Measurements from ENCODE around the gene PTRHD1. TPM values are rescaled to one million over a fixed set of nuclear protein-coding genes. Genes with fewer than 3 reads are reported as not detected.
"Not testable (repeated sequence)": the region's sequence is repeated elsewhere in the genome, so short reads cannot be mapped to it uniquely, and the experiment has no call there.

PTRHD1 gene
- 24.9 and 31.3 TPM in 2 replicates for total RNA-seq (2014; rRNA removed; shearing (Covaris generic))

GRCh38 chr2:24792874-24793760, at the start of gene PTRHD1, which contains the start of gene CENPO:
TSS of gene PTRHD1 (minus strand) at chr2:24793391. CDS start at chr2:24793377, 14 bp downstream.
TSS of gene CENPO (plus strand) at chr2:24793425. CDS start at chr2:24793920, 495 bp downstream.
- peak; percentile 88 for DNase-seq (ENCODE audit: low spot score)

DNA sequence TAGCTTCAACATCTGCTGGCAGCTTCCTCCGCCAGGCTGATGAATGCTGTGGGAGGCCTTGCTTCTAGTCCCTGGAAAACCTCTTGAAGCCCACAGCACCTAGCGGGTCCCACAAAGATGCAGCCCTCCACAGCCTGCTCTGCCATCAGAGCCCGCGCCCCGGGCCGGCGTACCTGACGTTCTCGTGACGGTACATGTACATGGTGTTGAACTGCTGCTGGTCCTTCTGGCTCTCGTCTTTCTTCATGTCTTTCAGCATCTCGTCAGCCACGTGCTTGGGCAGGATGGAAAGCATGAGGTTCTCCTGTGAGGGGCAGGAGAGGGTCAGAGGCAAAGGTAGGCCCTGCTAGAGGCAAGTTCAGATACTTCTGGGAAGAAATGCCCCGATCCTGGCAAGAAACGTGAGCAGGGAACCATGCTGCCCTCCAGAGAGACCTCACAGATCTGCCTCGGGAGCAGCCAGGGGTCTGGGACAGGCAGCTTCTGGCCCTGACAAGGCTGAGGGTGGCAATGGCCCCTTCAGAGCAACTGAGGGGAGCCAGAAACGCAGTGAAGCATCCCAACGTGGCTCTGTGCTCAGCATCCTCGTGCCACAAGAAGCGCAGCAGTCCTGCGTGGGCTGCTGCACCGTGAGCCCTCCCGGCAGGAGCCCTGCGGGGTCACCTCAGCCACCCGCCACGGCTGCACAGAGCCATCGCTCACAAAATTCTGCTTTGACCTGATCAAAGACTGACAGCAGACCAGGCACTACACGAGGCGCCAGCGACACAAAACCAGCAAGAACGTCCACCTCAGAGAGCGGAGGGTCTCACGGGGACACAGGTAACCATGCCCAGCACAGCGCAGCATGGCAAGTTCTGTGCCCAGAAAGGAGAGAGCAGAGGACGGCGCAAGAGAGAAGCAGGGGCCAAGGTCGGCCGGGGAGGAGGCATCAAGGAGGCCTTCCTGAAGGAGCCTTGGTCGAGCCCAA, 49.2 kb upstream of the PTRHD1 start:
- DNase-seq (ENCODE audit: low spot score) = no peak

DNA sequence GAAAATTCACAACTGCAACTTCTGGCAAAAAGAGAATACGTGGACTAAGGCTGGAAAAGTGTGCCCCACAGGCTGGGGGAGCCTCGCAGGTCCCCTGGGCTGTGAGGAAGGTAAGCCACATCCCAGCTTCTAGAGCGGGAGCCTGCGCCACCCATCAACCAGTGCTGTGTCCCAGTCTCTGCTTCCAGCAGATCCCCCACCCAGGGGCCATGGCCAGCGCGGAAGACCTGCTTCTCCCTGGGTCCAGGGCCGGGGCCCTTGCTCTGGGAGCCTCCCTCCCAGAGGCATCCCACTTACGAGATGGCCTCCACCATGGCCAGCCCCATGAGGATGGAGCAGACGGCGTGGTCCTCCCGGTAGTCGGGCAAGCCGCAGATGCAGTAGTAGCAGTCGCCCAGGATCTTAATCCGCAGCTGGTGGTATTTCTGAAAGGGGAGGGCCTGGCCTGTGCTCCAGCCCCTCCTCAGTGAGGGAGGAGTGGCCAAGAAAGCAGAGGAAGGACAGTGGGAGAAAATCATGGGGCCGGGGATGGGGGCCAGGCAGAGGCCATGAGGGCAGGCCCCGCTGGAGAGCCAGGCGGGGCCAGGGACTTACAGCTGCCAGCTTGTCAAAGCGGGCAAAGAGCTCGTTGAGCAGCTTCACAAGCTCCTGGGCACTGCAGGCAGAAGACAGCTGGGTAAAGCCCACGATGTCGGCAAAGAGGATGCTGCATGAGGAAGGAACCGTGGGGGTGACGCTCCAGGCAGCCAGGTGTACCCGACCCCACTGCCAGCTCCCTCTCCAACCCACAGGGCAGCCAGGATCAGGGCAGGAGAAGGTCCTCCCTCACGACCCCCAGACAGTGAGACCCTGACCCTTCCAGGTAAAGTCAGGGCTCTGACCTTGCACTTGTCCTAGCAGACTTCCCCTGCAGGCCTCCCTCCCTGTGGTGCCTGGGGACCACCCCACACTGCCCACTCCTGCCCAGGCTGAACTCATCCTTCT, 48.1 kb upstream of the PTRHD1 start:
- DNase-seq (ENCODE audit: low spot score) = no peak

GRCh38 chr2:24840164-24840869, 47.1 kb upstream of the PTRHD1 start:
- DNase-seq (ENCODE audit: low spot score) = no peak

GRCh38 chr2:24839729-24840128, 46.5 kb upstream of the PTRHD1 start:
- no peak for DNase-seq (ENCODE audit: low spot score)

DNA sequence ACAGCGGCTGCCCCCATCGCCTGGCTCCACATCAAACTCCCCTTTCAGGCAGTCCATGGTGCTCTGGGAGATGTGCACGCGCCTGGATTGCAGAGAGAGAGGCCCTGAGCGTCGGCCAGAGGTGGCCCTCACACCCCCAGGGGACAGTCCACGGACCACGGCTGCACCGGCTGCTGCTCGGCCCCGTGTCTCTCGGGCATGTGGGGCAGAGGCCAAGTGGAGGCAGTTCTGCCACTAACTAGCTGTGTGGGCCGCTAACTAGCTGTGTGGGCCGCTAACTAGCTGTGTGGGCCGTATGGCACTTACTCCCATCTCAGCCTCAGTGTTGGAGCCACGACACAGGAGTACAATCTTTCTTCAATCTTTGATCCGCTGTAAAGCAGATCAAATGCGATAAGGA, 45.4 kb upstream of the PTRHD1 start:
- no peak for DNase-seq (ENCODE audit: low spot score)

GRCh38 chr2:24837996-24838513, 44.9 kb upstream of the PTRHD1 start:
- DNase-seq (ENCODE audit: low spot score) = no peak

DNA sequence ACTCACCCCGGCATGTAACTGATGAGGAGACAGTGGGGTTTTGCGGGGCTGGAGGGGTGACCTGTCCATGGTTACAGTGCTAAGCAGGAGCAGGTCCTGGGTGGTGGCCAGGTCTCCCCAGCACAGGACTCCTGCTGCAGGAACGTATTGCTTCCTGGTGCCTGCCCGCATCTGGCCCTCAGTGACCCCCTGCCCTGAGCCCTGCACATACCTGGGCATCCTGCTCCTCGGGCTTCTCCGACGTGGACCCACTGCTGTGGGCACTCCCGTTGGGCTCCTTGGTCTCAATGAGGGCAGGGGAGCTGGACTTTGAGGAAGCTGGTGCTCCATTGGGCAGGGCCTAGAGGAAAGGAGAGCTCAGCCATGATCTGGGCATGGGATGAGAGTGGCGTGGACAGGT, 43.5 kb upstream of the PTRHD1 start:
- no peak for DNase-seq (ENCODE audit: low spot score)

DNA sequence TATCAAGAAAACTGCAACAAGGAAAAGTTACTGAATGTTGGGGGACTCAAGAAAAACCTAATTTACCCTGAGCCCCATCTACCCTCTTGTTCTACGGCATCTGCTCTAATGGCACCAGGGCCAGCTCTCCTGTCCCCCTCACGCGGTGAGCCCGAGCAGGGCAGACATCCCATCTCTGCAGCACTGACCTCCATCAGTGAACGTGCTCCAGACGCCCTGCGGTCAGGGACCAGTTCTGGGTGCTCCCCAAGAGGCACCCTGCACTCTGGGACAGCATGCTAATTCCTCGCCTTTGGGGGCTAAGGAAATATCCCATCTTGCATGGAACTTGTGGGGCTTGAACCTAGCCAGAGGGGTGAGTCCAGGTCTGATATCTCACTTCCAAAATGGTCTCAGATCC, 43.0 kb upstream of the PTRHD1 start:
- no peak for DNase-seq (ENCODE audit: low spot score)

DNA sequence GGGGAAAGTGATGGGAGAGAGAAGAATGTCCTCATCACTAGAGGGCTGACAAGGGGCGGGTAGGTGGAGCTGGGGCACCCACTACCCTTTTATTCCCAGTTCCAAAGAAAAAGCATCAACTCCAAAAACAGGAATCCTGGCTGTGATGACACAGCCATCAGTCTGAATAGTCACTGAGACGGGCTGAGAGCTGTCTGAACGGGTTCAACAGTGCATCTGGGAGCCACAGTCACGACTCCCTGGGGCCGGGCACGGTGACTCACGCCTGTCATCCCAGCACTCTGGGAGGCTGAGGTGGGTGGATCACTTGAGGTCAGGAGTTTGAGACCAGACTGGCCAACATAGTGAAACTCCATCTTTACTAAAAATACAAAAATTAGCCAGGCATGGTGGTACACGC, 42.2 kb upstream of the PTRHD1 start:
- DNase-seq (ENCODE audit: low spot score) = not testable (repeated sequence)

DNA sequence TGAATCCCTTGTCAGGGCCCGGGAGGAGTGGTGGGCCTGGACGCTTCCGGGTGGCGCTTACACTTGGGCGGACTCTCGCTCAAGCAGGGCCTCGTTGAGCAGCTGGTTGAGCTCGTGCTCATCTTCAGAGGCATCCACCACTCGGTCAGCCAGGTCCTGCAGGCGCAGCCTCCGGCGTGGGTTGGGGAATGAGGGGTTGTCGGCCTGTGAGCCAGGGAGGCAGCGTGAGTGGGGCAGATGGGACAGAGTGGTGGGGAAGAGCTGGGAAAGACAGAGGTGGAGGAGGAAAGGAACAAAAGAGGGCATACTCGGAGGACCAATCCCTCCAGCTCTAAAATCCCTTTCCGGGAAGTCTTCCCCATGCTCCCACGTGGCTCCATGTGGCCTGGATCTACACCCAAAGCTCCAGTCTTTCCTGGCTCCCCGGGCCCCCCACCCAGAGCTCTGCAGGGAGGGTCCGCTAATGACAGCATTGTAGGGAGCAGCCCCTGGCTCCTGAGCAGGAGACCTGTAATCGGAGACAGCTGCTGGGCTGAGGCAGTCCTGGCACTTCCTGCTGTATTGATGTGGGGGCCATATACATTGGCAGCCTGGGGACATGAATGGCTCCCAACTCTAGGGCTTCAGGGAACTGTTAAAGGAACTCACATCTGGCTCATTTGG, 41.7 kb upstream of the PTRHD1 start:
- no peak for DNase-seq (ENCODE audit: low spot score)

DNA sequence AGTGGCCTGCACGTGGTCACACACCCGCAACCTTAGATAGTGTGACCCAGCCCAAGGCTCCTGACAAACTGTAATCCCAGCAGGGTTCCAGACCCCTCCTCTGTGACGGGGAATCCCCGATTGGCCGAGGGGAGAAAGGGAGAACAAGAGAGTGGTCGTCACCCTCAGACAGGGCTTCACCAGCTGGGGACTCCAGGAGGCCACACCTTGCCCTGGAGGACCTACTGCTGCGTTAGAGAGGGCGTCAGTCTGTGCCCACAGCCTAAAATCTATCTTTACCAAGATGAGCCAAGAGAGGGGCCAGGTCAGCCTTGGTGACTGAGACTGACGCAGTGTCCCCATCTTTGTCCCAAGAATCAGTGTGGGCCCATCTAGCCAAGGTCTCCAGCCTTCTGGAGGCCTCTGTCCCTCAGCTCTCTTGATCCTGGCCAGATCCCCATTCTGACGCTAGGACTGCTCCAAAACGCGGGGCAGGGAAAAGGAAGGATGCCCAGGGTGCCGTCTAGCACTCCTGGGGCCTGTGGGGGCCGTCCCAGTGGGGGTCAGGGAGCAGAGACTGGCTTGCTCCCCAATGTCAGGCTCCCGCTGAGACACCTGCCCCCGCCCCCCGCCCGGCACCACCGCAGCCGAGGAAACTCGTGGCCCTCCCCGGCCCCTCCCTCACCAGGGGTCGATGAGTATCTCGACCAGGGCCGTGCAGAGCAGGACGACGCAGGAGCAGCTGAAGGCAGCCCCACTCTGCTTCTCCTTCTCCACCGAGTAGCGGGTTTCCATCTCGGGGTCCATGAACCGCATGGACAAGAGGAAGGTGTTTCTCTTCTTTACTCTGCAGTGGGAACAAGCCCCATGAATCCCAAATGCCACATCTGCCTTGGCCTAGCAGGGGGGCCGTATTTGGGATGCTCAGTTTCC, 40.9 kb upstream of the PTRHD1 start:
- DNase-seq (ENCODE audit: low spot score) = no peak

DNA sequence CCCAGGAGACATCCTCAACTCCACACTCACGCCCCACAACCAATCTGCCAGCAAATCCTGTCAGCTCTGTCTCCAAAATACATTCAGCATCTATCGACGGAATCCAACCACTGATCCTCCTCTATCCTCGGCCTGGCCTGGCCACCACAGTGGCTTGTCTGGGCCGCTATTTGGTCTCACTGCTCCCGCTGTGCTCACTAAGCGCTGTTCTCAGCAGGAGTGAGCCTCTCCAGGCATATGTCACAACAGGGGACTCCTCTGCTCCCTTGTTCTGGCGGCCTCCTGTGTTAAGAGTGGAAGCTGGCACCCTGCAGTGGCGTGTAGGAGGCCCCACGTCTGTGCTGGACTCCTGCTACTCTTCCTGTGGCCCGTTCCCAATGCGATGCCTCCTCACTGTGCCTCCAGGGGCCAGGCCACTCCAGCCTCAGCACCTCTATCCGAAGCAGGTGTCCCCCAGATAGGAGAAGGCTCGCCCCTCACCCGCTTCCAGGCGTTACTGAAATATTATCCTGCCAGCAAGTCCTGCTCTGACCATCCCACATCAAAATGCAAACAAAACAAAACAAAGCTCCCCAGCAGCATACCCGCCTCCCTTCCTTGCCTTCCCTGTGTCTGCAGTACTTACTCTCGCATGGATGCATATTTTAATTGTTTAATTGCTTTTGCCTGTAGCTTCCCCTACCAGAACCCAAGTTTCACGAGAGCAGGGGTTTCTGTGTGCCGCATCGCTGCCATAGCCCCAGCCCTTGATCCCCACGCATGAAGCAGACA, 39.9 kb upstream of the PTRHD1 start:
- DNase-seq (ENCODE audit: low spot score) = no peak

DNA sequence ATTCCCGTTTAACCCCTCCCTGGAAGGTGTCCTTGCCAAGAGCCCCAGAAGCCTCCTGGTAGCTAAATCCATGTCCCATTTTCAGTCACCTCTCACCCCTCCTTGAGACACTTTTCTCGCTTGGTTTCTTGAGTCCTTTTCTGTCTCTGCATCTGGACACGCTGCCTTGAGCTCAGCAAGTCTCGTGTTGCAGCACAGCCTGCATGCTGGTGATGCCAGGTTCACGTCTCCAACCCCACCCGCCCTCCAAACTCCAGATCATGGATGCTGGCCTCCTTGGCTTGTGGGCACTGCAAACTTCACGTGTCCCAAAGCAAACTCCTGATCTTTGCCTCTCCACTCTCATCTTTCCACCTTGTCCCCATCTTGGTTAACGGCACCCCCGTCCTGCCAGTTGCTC, 39.3 kb upstream of the PTRHD1 start:
- no peak for DNase-seq (ENCODE audit: low spot score)

DNA sequence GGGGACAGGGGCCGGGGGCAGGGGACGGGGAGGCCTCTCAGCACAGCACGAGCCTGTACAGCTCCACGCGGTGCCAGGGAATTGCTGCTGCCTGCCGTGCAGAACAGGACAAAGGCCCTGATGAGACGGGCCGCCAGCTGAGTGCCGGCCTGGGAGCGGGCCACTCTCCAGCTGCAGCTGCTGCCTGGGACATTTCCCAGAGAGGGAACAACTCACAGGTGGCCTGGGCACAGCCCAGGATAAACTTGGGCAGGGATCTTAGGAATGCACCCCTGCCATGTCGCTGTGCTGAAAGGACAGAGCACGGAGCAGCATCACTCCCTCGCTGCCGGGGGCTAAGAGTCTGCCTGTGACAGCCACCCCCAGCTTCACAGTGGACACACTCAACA, 38.9 kb upstream of the PTRHD1 start:
- DNase-seq (ENCODE audit: low spot score) = no peak

DNA sequence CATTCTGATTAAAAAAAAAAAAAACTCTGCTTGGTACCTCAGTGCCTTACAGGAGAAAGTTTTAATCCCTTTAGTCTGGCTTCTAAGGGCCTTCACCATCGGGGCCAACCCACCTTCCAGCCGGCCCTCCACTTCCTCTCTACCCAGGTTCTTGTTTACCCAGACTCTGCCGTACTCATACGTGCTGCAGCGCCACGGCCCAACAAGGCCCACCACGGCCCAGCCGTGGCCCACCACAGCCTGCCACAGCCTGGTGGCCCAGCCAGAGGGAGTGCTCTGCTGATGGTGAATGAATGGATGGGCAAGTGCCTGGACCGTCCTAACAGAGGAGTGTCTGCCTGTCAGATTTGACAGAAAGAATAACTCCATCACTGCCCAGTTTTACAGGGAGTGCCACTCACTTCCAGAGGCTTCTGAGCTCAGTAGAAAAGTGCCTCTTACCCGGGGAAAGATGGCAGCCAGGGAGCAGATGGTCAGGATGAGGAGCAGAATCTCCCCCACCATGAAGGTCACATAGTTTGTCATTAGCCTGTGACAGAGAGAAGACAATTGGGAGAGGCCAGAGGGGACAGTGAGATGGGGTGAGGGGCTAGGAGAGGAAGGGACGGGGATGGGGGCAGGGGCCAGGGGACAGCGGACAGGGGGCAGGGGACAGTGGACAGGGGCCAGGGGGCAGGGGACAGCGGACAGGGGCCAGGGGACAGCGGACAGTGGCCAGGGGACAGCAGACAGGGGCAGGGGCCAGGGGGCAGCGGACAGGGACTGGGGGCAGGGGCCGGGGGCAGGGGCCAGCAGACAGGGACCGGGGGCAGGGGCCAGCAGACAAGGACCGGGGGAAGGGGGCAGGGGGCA, 38.3 kb upstream of the PTRHD1 start:
- no peak for DNase-seq (ENCODE audit: low spot score)

DNA sequence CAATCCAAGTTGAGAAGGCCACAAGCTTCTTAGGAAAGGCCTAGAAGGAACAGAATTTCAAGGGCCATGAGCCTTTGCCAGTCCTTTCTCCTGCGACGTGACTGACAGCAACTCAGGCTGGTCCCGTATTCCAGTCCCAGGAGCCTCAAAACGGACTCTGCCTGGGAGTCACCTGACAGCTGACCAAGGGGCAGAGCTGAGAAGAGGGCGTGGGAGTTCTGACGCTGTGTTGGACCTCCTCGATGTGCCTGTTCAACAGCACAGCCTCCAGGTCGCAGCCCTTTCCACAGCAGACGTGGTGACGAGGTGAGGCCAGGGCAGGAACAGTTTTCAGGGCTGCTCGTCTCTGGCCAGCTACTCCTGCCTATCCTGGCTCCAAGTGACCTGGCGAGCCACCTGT, 37.6 kb upstream of the PTRHD1 start:
- no peak for DNase-seq (ENCODE audit: low spot score)
